CD4-positive, alpha-beta T cell (primary cell): ENCODE measurements around the gene GRM8. TPM values are rescaled to one million over a fixed set of nuclear protein-coding genes. Genes with fewer than 3 reads are reported as not detected.

Experiments
- ATAC-seq: fragments of 200-7000 bp; cut with Tn5 transposase; one replicate; pipeline ENCODE4 v1.10.0; 2022; ENCODE audit warnings: mild to moderate bottlenecking; ENCODE audit not compliant: poor library complexity
- CTCF ChIA-PET: fragments of 350-600 bp; sonication (Branson Sonifier 250); formaldehyde crosslinking; loops from one replicate; lab custom pipeline; 2021; ENCODE audit warnings: antibody characterized with exemption, inconsistent platforms; lab: Charles Lee
- POLR2A ChIA-PET: fragments of 350-600 bp; sonication (Branson Sonifier 250); formaldehyde crosslinking; loops from one replicate; lab custom pipeline; 2021; ENCODE audit warnings: antibody characterized with exemption, inconsistent platforms; lab: Charles Lee
- DNase-seq, 14 experiments: peaks; one replicate each; pipeline ENCODE4 v3.0.0-alpha.2; 2013 to 2020; ENCODE audit warnings: mixed read lengths in 2 of 14
- H3K27ac ChIP-seq, 2 donors: one replicate each; pipeline versions ENCODE4 v1.5.1 to v1.7.0; 2013; ENCODE audit warnings: low read length in 2 of 2, low read depth in 1 of 2, mild to moderate bottlenecking in 1 of 2
- H3K27me3 ChIP-seq, 2 experiments: 1 replicate in 1 of 2; 2 replicates in 1 of 2; pipeline versions ENCODE4 v1.6.1 to v1.7.0; 2013; ENCODE audit warnings: low read length in 2 of 2, control low read depth in 1 of 2, mild to moderate bottlenecking in 1 of 2, moderate library complexity in 1 of 2; ENCODE audit not compliant: insufficient read depth in 2 of 2, control insufficient read depth in 1 of 2
- H3K36me3 ChIP-seq: one replicate; pipeline ENCODE4 v1.6.1; 2013; ENCODE audit warnings: low read length, control low read depth; ENCODE audit not compliant: insufficient read depth
- H3K4me1 ChIP-seq: one replicate; pipeline ENCODE4 v1.6.1; 2013; ENCODE audit warnings: low read length, control low read depth; ENCODE audit not compliant: insufficient read depth
- H3K4me3 ChIP-seq: one replicate; pipeline ENCODE4 v1.5.1; 2013; ENCODE audit warnings: mild to moderate bottlenecking, low read length, moderate library complexity
- H3K9me3 ChIP-seq, 2 experiments: 1 replicate in 1 of 2; 2 replicates in 1 of 2; pipeline versions ENCODE4 v1.6.1 to v1.7.0; 2013; ENCODE audit warnings: low read length in 2 of 2, mild to moderate bottlenecking in 2 of 2, control low read depth in 1 of 2, moderate library complexity in 1 of 2; ENCODE audit not compliant: control insufficient read depth in 1 of 2, insufficient read depth in 1 of 2
- H3K27ac Mint-ChIP-seq: one replicate; pipeline ENCODE4 v1.8.0; 2020; ENCODE audit warnings: mixed read lengths
- H3K27me3 Mint-ChIP-seq: one replicate; pipeline ENCODE4 v1.8.0; 2021; ENCODE audit warnings: mixed read lengths
- H3K36me3 Mint-ChIP-seq: one replicate; pipeline ENCODE4 v1.8.0; 2021; ENCODE audit warnings: low read depth, mixed read lengths
- H3K4me1 Mint-ChIP-seq: one replicate; pipeline ENCODE4 v1.8.0; 2021; ENCODE audit warnings: low read depth, mixed read lengths
- H3K4me3 Mint-ChIP-seq: one replicate; pipeline ENCODE4 v1.8.0; 2020; ENCODE audit warnings: mild to moderate bottlenecking, mixed read lengths
- H3K9me3 Mint-ChIP-seq: one replicate; pipeline ENCODE4 v1.8.0; 2020; ENCODE audit warnings: mixed read lengths
- intact Hi-C, 2 experiments: fragments of 100-400 bp; cut with DNase I in 1 of 2; cut with micrococcal nuclease in 1 of 2; formaldehyde crosslinking; loops; one replicate each; pipeline versions ENCODE4 v1.15.1 to v1.9.0; 2023 to 2025; cut with DNase I, micrococcal nuclease
- total RNA-seq, 174 experiments: library from RNA in 2 of 174; stranded (reverse) in 2 of 174; gene quantifications; one replicate each; pipeline ENCODE4 v1.2.3 and lab custom pipeline; 2021 to 2026
- TF ChIP-seq, protein P1 (sequence below): fragments of 200-600 bp; IDR thresholded peaks from one replicate; pipeline ENCODE4 v1.8.0; 2022; ENCODE audit warnings: antibody characterized with exemption, mild to moderate bottlenecking

The GRM8 gene
- total RNA-seq, 2 experiments from 2014 or later = not detected

DNA sequence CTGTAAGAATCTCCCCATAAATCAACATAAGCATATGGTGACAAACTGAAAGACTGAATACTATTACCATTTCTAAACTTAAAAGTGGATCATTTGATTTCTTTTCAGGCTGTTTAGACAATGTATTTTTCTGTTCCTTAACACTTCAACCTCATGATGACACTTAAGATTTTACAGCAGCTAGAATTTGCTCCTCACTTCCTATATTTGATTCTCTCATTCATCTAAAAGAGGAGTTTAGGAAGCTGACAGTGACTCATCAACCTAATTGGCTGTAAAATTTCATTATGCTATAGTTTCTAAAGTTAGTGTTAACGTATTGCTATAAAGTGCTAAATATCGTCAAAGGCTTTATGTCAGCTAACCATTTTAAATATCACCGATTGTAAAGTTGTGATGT is 478.7 kb downstream of the GRM8 start:
- ATAC-seq = no peak
- CTCF ChIA-PET = no interaction called here
- H3K9me3 Mint-ChIP-seq = no peaks in the 10 kb centered on the region
- no peaks in the 10 kb centered on the region for H3K9me3 ChIP-seq
- no peaks in the 10 kb centered on the region for H3K4me1 ChIP-seq
- no peaks in the 10 kb centered on the region for H3K36me3 ChIP-seq
- no peak overlapping the region for H3K4me3 Mint-ChIP-seq
- no peaks in the 10 kb centered on the region for H3K36me3 Mint-ChIP-seq
- TF ChIP-seq, protein P1, sequence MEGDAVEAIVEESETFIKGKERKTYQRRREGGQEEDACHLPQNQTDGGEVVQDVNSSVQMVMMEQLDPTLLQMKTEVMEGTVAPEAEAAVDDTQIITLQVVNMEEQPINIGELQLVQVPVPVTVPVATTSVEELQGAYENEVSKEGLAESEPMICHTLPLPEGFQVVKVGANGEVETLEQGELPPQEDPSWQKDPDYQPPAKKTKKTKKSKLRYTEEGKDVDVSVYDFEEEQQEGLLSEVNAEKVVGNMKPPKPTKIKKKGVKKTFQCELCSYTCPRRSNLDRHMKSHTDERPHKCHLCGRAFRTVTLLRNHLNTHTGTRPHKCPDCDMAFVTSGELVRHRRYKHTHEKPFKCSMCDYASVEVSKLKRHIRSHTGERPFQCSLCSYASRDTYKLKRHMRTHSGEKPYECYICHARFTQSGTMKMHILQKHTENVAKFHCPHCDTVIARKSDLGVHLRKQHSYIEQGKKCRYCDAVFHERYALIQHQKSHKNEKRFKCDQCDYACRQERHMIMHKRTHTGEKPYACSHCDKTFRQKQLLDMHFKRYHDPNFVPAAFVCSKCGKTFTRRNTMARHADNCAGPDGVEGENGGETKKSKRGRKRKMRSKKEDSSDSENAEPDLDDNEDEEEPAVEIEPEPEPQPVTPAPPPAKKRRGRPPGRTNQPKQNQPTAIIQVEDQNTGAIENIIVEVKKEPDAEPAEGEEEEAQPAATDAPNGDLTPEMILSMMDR = no peak
- POLR2A ChIA-PET = interaction anchor here (0.5 kb wide), 1 partner anchor 220 kb away, joined by 3 read pairs; no protein-coding TSS in a partner anchor
- H3K27me3 Mint-ChIP-seq = no peaks in the 10 kb centered on the region
- no peaks in the 10 kb centered on the region for H3K4me1 Mint-ChIP-seq
- H3K27ac ChIP-seq = no peak overlapping the region
- H3K4me3 ChIP-seq = no peak overlapping the region
- no peak overlapping the region for H3K27ac Mint-ChIP-seq
- no peaks in the 10 kb centered on the region for H3K27me3 ChIP-seq
- intact Hi-C loops = no loop called here
- DNase-seq = no peak

DNA sequence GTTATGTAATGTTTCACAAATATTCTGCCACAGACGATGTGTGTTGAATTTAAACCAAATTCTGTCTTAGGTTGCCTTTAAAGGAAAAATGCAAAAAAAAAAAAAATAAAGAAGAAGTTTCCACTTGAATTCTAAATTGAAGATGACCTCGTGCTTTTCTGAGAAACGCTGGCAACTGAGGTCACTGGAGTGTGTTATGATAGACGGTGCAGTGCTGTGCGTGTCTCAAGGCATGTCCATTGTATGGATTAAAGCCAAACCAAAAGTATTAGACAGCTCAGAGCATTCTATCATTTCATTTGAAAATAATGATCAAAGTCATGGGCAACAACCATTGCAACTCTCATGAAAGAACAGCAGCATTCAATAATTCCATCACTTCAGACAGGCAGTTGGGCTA is 483.9 kb downstream of the GRM8 start:
- TF ChIP-seq, protein P1 = no peak
- H3K9me3 Mint-ChIP-seq = no peaks in the 10 kb centered on the region
- peaks cover 5% of the 10 kb centered on the region for H3K27me3 Mint-ChIP-seq
- Histone ChIP-seq H3K4me1 (no peaks in the 10 kb centered on the region), H3K9me3 (no peaks in the 10 kb centered on the region), H3K27ac (no peak overlapping the region), H3K27me3 (no peaks in the 10 kb centered on the region), H3K4me3 (no peak overlapping the region), H3K36me3 (no peaks in the 10 kb centered on the region)
- intact Hi-C loops = no loop called here
- no peak for ATAC-seq
- H3K4me1 Mint-ChIP-seq = no peaks in the 10 kb centered on the region
- DNase-seq = no peak
- CTCF ChIA-PET = interaction anchor here (0.5 kb wide), 1 partner anchor 1370 kb away, joined by 3 read pairs; no protein-coding TSS in a partner anchor
- H3K36me3 Mint-ChIP-seq = no peaks in the 10 kb centered on the region
- H3K27ac Mint-ChIP-seq = no peak overlapping the region
- no peak overlapping the region for H3K4me3 Mint-ChIP-seq
- POLR2A ChIA-PET = no interaction called here

DNA sequence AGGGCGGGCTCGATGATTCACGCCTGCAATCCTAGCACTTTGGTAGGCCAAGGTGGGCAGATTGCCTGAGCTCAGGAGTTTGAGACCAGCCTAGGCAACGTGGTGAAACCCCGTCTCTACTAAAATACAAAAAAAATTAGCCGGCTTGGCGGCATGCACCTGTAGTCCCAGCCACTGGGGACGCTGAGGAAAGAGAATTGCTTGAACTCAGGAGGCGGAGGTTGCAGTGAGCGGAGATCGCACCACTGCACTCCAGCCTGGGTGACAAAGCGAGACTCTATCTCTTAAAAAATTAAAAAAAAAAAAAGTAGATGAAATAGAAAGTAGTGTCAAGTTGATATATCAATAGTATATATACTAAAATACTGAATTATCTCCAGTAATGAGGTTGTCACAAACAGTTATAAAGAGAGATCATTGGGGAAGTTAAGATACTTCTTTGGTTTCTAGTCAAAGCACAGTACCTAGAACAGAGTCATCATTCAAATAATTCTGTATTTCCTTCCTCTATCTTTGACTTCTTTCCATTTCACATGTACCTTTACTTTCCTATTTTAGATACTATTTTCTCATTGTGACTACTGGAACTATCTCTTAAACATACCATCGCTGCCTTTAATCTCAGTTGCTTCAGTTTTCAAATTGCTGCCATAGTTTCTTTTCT is 491.7 kb downstream of the GRM8 start:
- no peaks in the 10 kb centered on the region for H3K36me3 ChIP-seq
- no peak overlapping the region for H3K4me3 ChIP-seq
- H3K9me3 ChIP-seq = no peaks in the 10 kb centered on the region
- DNase-seq = no peak
- Mint-ChIP-seq H3K9me3 (no peaks in the 10 kb centered on the region), H3K36me3 (no peaks in the 10 kb centered on the region), H3K4me3 (no peak overlapping the region), H3K27ac (no peak overlapping the region), H3K4me1 (no peaks in the 10 kb centered on the region), H3K27me3 (peaks cover 5% of the 10 kb centered on the region)
- H3K27me3 ChIP-seq = no peaks in the 10 kb centered on the region
- TF ChIP-seq, protein P1 = no peak
- CTCF ChIA-PET = no interaction called here
- POLR2A ChIA-PET = no interaction called here
- H3K4me1 ChIP-seq = no peaks in the 10 kb centered on the region
- ATAC-seq = no peak
- no peak overlapping the region for H3K27ac ChIP-seq
- intact Hi-C loops = no loop called here
